ENCODE measurements around the gene NKAIN2.

NKAIN2 gene

DNA sequence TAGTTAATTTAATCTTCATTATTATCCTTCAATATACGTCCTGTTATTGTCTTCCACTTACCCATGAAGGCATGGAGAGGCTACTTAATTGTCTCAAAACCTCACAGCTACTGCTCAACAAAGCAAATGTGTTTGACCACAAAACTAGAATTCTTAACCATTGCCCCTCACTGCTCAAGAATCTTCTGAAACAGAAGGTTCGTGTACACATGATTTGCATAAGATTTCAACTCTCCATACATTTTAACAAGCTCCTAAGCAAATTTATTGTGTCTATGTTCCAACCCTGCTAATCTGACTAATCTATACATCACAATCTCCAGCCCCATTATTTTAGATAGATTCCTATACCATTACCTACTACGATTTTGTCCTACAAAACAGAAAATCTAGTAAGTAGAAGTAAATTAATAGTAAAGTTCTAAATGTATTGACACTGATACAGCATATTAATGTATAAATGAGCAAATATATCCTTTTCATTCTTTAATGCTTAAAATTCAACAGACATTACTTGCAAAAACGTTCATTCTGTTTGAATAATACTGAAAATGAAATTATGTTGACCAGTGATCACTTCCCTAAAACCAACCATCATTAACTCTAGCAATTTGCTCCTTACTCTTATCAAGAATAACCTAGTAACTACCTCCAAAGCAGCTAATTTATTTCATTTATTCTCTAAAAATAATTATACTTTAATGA lies 1068.8 kb downstream of the NKAIN2 start:
- Histone ChIP-seq H3K9ac (ENCODE audit: low read length) (no peak overlapping the region), H2BK15ac (replicated peaks; ENCODE audit: low read depth) (no peak overlapping the region), H3K4me3 (ENCODE audit: low read length) (no peak overlapping the region), H3K4me1 (ENCODE audit: control insufficient read depth, low read depth, low read length) (no peaks in the 10 kb centered on the region), H3K27me3 (ENCODE audit: insufficient read depth, low read length, poor library complexity) (no peaks in the 10 kb centered on the region), H4K8ac (ENCODE audit: low read depth, low read length) (no peak overlapping the region), H3K56ac (ENCODE audit: low read length) (no peak overlapping the region), H3K18ac (ENCODE audit: low read length) (no peak overlapping the region), H2BK5ac (ENCODE audit: low read length) (no peak overlapping the region), H3K4me2 (ENCODE audit: low read length) (no peak overlapping the region), H2AK5ac (ENCODE audit: low read length) (no peak overlapping the region), H3K4ac (ENCODE audit: low read depth, low read length) (no peak overlapping the region), H3K23ac (ENCODE audit: low read length) (no peak overlapping the region), H3K79me2 (ENCODE audit: control insufficient read depth, insufficient read depth, low read length) (no peaks in the 10 kb centered on the region), H4K5ac (ENCODE audit: low read length) (no peak overlapping the region), H3K36me3 (ENCODE audit: control insufficient read depth, insufficient read depth, low read length) (no peaks in the 10 kb centered on the region), H2BK120ac (ENCODE audit: low read depth, low read length) (no peak overlapping the region), H3K27ac (ENCODE audit: low read depth, low read length) (no peak overlapping the region), H3K79me1 (ENCODE audit: low read length) (no peaks in the 10 kb centered on the region)
- WGBS (ENCODE audit: extremely low coverage, insufficient coverage, low lambda C conversion rate) = no CpG with 5 or more reads among the region's 4 CpGs
- DNase-seq = no peak

DNA sequence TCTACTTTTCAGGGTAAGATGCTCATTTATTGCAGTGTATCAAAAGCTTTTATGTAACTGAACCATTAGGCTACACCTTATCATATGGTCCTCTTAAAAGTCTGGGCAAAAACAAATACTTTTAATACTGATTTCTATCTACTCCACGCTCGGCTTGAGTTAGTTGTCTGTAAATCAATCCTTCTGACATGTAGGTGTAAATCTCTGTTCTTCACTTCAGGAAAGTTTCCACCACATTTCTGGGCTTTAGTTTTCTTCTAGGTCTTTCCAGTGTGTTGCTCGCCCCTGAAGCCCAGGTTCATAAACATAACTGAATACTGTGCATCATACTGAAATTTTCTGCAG lies 1069.4 kb downstream of the NKAIN2 start:
- H3K79me1 ChIP-seq (ENCODE audit: low read length) = no peaks in the 10 kb centered on the region
- H2BK5ac ChIP-seq (ENCODE audit: low read length) = no peak overlapping the region
- no peak overlapping the region for H2BK120ac ChIP-seq (ENCODE audit: low read depth, low read length)
- no peak overlapping the region for H3K18ac ChIP-seq (ENCODE audit: low read length)
- no peaks in the 10 kb centered on the region for H3K79me2 ChIP-seq (ENCODE audit: control insufficient read depth, insufficient read depth, low read length)
- no peak overlapping the region for H2BK15ac ChIP-seq (replicated peaks; ENCODE audit: low read depth)
- H3K27ac ChIP-seq (ENCODE audit: low read depth, low read length) = no peak overlapping the region
- no peaks in the 10 kb centered on the region for H3K27me3 ChIP-seq (ENCODE audit: insufficient read depth, low read length, poor library complexity)
- no peak for DNase-seq
- no peak overlapping the region for H4K8ac ChIP-seq (ENCODE audit: low read depth, low read length)
- no peak overlapping the region for H2AK5ac ChIP-seq (ENCODE audit: low read length)
- H3K9ac ChIP-seq (ENCODE audit: low read length) = no peak overlapping the region
- no peak overlapping the region for H3K4me3 ChIP-seq (ENCODE audit: low read length)
- H3K4me1 ChIP-seq (ENCODE audit: control insufficient read depth, low read depth, low read length) = no peaks in the 10 kb centered on the region
- H3K4ac ChIP-seq (ENCODE audit: low read depth, low read length) = no peak overlapping the region
- H3K4me2 ChIP-seq (ENCODE audit: low read length) = no peak overlapping the region
- H3K23ac ChIP-seq (ENCODE audit: low read length) = no peak overlapping the region
- no peaks in the 10 kb centered on the region for H3K36me3 ChIP-seq (ENCODE audit: control insufficient read depth, insufficient read depth, low read length)
- no CpG with 5 or more reads among the region's 3 CpGs for WGBS (ENCODE audit: extremely low coverage, insufficient coverage, low lambda C conversion rate)
- no peak overlapping the region for H3K56ac ChIP-seq (ENCODE audit: low read length)
- no peak overlapping the region for H4K5ac ChIP-seq (ENCODE audit: low read length)
